SIG-M5 treated with dmso at 0.1 percent for 504 hours (cell line): ENCODE measurements around the gene TAF6L.
"Not testable (repeated sequence)": the region's sequence is repeated elsewhere in the genome, so short reads cannot be mapped to it uniquely, and the experiment has no call there.

Experiments used
- DNase-seq: peaks from one replicate; lab custom pipeline; 2025; ENCODE audit not compliant: unreplicated experiment; lab: John Stamatoyannopoulos, UW

Gene TAF6L

DNA sequence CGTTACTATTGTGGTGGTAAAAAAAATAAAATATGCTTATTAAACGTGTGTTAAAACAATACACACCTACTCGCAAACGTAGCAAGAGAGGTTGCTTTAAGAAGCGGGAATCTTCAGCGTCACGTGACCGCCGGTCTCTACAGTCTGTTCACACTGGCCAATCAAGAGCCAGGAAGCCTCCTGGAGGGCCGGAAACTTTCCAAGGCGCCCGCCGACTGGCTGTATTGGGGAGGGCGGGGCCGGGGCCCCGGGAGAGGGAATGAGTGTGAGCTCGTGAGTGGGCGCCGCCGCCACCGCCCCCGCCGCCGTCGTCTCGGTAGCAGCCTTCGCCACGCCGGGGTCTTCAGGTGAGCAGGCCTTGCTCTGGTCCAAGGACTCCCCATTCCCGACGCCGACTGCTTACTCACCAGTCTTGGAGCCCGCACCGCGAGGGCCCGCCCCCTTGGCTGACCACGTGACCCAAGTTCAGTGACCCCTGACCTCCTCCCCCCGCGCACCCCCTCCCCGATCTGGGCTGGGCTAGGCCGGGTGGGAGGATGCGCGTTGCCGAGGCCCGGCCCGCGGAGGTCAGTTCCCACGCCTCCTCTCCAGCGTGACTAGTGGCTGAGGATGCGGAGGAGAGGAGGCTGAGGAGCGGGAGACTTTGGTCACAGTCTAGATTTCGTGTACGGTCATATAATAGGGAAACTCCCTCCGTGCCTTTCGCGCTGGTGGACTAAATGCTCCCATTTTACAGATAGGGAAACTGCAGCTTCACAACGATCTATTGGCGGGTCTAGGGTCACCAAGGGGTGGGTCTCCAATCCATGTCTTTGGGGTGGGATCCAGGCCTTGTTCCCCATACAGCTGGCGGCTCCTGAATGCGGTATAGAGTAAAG, at the start of gene TAF6L:
TAF6L (plus strand) TSS at position 253 of the 878 bp plus-strand sequence. CDS start 4,388 bp downstream, outside the sequence.
- peak; percentile 94 for DNase-seq

- DNase-seq: peak; percentile 46
Measured at GRCh38 chr11:62721994-62722393, 49.2 kb upstream of the TAF6L start.

DNA sequence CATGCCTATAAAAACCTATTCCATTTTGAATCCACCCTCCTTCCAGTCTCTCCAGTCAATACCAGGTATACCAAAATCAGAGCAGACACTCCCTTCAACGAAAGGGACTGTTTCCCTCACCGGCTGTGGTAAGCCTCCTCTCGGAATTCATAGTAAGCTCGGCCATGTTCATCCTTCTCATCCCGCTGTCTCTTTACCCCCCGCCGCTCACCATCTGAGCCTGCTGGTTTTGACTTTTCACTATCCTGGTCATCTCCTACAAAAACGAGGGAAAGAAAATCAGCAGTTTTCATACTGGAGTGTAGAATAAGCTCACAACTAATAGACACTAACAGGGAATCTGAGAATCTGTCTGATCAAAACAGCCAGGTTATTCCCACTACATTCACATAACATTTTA, 47.0 kb upstream of the TAF6L start:
- DNase-seq: no peak

DNA sequence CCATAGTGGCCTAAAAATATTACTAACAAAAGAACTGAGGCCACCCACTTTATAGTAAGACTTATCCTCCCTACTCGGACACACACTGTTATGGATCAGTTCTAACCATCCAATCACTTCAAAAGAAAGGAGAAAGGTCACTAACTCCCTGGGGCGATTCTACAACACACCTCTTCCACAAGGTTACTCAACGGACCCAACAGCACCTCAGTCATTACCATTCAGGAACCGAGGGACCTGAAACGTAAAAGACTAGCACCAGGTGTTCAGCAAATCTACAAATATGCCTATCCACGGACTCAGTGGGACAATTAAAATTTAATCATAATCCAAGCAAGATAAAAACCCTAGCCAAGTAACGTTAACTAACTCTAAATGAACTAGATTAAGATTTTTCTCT, 45.5 kb upstream of the TAF6L start:
- DNase-seq: no peak

DNA sequence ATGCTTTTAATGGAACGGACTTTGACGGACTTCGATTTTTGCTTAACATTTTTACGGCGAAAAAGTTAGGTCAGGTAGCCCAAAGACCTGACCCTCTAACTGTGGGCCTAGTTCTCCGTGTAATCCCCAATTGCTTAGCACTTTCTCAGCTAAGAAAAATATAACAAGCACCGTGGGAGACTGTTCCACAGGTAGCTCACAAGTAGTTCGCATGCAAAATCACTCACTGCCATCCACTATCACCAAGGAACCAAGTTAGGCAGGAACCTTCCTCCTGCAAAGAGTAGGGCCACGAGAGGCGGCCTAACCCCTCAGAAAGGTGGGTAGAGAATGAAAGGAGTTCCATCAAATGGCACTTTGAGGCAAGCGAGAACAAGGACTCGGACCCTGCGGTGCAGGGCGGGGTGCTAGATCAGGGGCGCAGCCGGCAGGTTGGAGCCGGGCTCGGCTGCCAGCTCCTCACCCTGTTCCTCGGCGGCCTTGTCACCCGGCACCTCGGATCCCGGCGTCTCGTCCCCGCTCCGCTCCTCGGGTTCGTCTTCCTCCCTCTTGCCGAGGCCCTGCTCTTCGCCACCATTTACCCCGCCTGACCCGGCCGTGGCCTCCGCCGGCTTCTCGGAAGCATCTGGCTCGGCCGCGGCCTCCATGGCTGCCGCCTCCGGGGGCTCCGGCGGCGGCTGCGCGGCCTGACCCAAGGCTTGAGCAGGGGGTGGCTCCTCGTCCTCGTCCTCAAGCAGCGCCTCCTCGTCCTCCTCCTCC, 44.9 kb upstream of the TAF6L start:
- no peak for DNase-seq

GRCh38 chr11:62726915-62727164, 44.4 kb upstream of the TAF6L start:
- no peak for DNase-seq

GRCh38 chr11:62727165-62727871, 43.9 kb upstream of the TAF6L start, which contains the start of gene HNRNPUL2:
TSS of gene HNRNPUL2 (minus strand) at chr11:62727457. CDS start at chr11:62727156, 301 bp downstream.
- DNase-seq: peak; percentile 98

DNA sequence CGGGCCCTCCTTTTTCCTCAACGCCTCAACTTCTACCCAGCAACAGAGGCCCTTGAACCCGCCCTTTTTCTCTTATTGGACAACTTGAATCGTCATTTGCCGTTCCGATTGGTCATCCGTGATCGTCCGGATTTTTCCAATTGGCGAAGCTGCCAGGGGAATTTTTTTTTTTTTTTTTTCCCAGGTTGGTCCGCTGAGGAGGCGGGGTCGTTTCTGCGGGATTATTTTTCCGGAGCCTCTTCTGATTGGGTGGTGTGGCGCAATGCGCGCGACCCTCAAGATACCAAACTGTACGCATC, 43.4 kb upstream of the TAF6L start:
- peak; percentile 96 for DNase-seq

DNA sequence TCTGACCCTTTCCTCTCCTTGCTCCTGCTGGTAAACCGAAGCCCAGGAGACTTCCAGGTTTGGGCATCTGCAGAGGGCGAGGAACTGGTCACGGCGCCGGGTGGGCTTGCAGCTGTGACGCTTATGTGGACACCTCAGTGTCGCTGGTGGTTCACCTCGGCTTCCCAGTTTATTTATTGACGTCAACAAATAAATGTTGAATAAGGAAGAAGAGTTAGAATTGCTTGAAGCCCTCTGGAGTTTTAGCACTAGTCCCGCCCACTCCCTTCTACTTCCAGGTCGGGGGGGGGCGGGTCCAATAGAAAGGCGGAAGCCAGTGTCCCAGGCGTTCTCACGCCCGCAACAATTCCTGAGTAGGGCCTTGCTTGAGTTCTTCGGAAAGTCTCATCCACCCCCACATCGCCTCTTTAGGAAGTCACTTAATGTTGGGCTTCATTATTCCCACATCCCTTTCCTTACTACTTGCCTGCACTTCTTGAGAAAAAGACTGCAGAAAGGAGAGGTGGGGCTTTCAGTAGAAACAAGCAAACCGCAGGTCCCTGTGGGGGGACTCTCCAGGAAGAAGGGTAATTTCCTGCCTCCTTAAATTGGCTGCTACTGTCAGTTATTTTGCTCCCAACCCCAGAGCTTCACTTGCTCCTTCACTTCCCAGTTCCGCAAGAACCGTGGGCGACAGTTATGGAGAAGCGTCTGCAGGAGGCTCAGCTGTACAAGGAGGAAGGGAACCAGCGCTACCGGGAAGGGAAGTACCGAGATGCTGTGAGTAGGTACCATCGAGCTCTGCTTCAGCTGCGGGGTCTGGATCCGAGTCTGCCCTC, 42.8 kb upstream of the TAF6L start, which contains the start of gene TTC9C:
TTC9C (plus strand) TSS at position 316 of the 818 bp plus-strand sequence; CDS start at position 679, 363 bp downstream.
- DNase-seq: peak; percentile 89

GRCh38 chr11:62730076-62730475, 41.1 kb upstream of the TAF6L start:
- DNase-seq: not testable (repeated sequence)

DNA sequence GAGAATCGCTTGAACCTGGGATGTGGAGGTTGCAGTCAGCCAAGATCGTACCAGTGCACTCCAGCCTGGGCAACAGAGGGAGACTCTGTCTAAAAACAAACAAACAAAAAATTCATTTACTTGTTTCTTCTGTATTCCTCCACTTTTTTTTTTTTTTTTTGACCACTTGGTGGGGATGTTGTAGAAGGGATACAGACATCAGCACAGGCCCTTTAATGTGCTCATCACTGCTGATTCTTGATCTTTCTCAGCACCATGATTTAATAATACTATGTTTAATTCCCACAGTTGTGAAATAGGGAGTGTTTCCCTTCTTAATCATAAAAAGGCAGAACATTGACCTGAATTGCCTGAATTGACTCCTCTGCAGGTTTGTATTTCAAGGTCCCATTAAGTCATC, 38.4 kb upstream of the TAF6L start:
- no peak for DNase-seq

GRCh38 chr11:62737196-62737595, 34.0 kb upstream of the TAF6L start:
- DNase-seq: no peak

DNA sequence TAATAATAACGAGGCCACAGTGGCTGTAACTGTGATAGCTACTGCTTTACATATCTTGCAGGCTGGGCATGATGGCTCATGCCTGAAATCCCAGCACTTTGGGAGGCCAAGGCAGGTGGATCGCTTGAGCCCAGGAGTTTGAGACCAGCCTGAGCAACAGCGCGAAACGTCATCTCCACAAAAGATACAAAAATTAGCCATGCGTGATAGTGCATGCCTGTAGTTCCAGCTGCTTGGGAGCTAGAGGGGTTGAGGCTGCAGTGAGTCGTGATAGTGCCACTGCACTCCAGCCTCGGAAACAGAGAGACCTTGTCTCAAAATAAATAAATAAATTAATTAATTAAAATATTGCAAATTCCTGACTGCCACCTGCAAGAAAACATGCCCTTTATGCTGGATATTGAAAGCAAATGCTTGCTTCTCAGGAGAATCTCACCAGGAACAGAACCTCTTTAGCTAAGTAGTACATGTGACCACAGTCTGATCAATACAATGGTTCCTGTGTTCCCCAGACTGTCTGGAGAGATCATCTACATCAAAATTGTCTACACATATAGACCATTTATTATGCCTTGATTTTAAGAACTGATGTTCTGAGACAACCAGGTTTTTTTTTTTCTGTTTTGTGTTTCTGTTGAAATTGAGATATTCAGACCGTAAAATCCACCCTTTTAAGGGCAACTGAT, 23.6 kb upstream of the TAF6L start:
- no peak for DNase-seq

GRCh38 chr11:62749931-62750330, 21.3 kb upstream of the TAF6L start:
- not testable (repeated sequence) for DNase-seq

GRCh38 chr11:62752177-62752785, 18.9 kb upstream of the TAF6L start:
- DNase-seq: no peak

GRCh38 chr11:62752994-62753735, 18.0 kb upstream of the TAF6L start:
- no peak for DNase-seq

GRCh38 chr11:62753736-62754603, 17.2 kb upstream of the TAF6L start, which contains the start of gene ZBTB3:
TSS of gene ZBTB3 (minus strand) at chr11:62754160. CDS start at chr11:62753664, 496 bp downstream.
- peak; percentile 100 for DNase-seq

DNA sequence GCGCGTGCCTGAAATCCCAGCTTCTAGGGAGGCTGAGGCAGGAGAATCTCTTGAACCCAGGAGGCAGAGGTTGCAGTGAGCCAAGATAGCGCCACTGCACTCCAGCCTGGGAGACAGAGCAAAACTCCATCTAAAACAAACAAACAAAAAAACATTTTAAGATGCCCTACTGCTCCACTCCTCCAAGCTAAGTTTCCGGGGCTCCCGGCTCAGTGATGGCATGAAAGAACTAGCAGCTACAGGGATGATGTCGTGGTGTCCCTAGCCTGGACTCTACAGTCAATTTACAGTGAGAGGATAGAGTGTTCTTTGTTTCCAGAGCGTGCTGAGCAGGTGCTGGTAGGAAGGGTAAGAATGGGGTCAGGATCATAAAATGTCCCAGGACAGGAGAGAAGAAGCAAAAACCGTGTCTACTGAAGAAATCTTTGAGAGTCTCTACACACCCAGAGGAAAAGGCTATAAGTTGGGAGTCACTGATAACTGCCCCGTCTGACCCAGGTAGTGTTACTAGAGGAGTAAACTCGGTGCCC, 16.0 kb upstream of the TAF6L start:
- no peak for DNase-seq
